ENCODE results near the gene PPIG. TPM values are rescaled to one million over a fixed set of nuclear protein-coding genes. Genes with fewer than 3 reads are reported as not detected.

PPIG gene
- total and polyA plus RNA-seq, 9 of the 15 experiments (the other 6 are each of a cell fraction or from before 2014, with no cell fraction given) = 52.5 to 166 (median 124) TPM

DNA sequence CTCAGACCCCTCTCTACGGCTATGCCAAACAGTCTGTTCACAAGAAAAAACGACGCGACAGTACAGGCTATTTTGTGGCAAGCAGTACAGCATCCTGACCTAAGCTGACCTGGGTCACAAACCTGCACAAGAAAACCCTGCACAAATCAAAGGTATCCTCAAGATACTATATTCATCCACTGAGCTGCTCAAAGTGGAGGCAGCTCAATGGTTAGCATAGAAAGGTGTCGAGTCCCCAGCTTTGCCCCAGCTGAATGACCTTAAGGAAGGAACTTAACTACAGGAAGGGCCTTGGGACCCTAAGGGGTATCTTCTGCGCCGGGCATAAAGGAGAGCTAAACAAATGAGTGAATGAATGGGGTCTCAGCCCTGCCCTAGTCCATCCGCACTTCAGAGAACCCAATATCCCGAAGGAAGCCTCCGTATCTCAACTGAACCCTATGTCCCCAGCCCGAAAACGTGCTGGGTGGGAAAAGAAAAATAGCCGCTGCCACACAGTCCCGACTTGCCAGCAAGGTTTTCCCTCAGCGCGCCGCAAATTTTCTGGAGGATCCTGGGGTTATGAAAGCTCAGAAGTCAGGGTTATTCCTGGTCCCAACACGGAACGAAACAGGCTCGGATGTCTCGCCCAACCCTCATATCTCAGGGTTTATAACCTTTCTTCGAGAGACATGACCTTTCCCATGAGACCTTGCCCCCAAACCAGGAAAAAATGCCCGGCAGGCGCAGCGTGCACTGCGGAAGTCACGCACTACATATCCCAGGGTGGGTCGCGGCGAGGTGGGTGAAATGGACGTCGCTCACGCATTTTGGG, 10.8 kb upstream of the PPIG start, which contains the start of gene FASTKD1 (continued):
- TF ChIP-seq, protein P1, sequence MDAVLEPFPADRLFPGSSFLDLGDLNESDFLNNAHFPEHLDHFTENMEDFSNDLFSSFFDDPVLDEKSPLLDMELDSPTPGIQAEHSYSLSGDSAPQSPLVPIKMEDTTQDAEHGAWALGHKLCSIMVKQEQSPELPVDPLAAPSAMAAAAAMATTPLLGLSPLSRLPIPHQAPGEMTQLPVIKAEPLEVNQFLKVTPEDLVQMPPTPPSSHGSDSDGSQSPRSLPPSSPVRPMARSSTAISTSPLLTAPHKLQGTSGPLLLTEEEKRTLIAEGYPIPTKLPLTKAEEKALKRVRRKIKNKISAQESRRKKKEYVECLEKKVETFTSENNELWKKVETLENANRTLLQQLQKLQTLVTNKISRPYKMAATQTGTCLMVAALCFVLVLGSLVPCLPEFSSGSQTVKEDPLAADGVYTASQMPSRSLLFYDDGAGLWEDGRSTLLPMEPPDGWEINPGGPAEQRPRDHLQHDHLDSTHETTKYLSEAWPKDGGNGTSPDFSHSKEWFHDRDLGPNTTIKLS (IDR thresholded peaks at IDR 0.05; ENCODE audit: borderline replicate concordance, low read depth) = peak; percentile 89
- TF ChIP-seq HIVEP1 (CRISPR knock-in tag; IDR thresholded peaks at IDR 0.05) = no peak
- TF ChIP-seq, protein P2, sequence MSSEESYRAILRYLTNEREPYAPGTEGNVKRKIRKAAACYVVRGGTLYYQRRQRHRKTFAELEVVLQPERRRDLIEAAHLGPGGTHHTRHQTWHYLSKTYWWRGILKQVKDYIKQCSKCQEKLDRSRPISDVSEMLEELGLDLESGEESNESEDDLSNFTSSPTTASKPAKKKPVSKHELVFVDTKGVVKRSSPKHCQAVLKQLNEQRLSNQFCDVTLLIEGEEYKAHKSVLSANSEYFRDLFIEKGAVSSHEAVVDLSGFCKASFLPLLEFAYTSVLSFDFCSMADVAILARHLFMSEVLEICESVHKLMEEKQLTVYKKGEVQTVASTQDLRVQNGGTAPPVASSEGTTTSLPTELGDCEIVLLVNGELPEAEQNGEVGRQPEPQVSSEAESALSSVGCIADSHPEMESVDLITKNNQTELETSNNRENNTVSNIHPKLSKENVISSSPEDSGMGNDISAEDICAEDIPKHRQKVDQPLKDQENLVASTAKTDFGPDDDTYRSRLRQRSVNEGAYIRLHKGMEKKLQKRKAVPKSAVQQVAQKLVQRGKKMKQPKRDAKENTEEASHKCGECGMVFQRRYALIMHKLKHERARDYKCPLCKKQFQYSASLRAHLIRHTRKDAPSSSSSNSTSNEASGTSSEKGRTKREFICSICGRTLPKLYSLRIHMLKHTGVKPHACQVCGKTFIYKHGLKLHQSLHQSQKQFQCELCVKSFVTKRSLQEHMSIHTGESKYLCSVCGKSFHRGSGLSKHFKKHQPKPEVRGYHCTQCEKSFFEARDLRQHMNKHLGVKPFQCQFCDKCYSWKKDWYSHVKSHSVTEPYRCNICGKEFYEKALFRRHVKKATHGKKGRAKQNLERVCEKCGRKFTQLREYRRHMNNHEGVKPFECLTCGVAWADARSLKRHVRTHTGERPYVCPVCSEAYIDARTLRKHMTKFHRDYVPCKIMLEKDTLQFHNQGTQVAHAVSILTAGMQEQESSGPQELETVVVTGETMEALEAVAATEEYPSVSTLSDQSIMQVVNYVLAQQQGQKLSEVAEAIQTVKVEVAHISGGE (CRISPR knock-in tag; IDR thresholded peaks at IDR 0.05) = peak in 1 of 3 experiments; percentile 84; a peak in 2 of 6 replicates
- no peak for TF ChIP-seq MYBL2 (IDR thresholded peaks at IDR 0.05; ENCODE audit: low read depth)
- TF ChIP-seq MYBL2 (CRISPR knock-in tag; IDR thresholded peaks at IDR 0.05; ENCODE audit: borderline replicate concordance) = no peak
- TF ChIP-seq GTF2A2 (tag; IDR thresholded peaks at IDR 0.05) = no peak
- TF ChIP-seq SIX5 (IDR thresholded peaks at IDR 0.05; ENCODE audit: borderline replicate concordance in 1 of 2, insufficient read depth in 1 of 2, low read depth in 1 of 2, low read length in 2 of 2) = peak; percentile 99 to 100
- TF ChIP-seq JUND (IDR thresholded peaks at IDR 0.05; ENCODE audit: borderline replicate concordance, low read depth, low read length) = peak; percentile 85; the same call in 1 of the 2 replicates
- TF ChIP-seq JUND (tag; IDR thresholded peaks at IDR 0.05; ENCODE audit: borderline replicate concordance, low read depth, low read length) = peak; percentile 64; the same call in 2 of the 3 replicates
- TF ChIP-seq YY1 (IDR thresholded peaks at IDR 0.05; ENCODE audit: borderline replicate concordance in 1 of 3, control insufficient read depth in 1 of 3, extremely low read depth in 1 of 3, insufficient read depth in 3 of 3, insufficient read length in 1 of 3, insufficient replicate concordance in 2 of 3, low read depth in 1 of 3, low read length in 2 of 3) = peak; percentile 78 to 98 (median 96)
- TF ChIP-seq JUN (IDR thresholded peaks at IDR 0.05; ENCODE audit: borderline replicate concordance, low read depth, low read length) = peak; percentile 63; the same call in 1 of the 2 replicates
- TF ChIP-seq JUN (CRISPR knock-in tag; IDR thresholded peaks at IDR 0.05; ENCODE audit: borderline replicate concordance) = no peak
- peak; percentile 66 for TF ChIP-seq BRD9 (IDR thresholded peaks at IDR 0.05; ENCODE audit: low read depth, partially characterized antibody)
- TF ChIP-seq RBFOX2 (IDR thresholded peaks at IDR 0.05; ENCODE audit: low read depth, low read length) = peak; percentile 85
- no peak for TF ChIP-seq HSF4 (CRISPR knock-in tag; IDR thresholded peaks at IDR 0.05; ENCODE audit: borderline replicate concordance)
